ENCODE results near the gene PTGR2. TPM values are rescaled to one million over a fixed set of nuclear protein-coding genes. Genes with fewer than 3 reads are reported as not detected.

The PTGR2 gene
- total RNA-seq, 4 donors from 2014 or later: 6.3 to 12.9 (median 9.0) TPM

DNA sequence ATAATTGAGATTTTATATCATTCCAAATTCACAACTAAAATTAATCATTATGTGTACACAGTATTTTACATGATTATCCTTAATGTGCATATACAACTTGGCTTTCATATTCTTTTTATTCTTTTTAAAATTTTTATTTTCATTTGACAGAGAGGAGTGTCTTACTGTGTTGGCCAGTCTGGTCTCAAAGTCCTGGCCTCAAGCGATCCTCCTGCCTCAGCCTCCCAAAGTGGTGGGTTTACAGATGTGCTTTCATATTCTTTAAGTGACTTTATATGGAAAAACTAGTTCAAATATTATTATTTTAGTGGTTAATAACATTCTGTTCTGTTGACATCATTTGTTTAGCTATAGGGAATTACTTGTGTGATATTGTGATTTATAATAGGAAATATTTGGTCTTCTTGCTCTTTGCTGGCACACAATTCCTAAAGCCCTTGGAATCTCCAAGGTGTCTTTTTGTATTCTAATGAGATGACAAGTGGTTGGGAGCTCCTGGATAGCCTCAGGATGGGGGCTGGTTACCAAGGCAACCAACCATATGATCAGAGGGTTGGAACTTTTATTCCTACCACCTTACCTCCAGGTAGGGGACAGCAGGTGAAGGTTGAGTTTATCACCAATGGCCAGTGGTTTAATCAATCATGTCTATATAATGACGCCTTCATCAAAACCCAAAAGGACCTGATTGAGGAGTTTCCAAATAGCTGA, 19.0 kb downstream of the PTGR2 start:
- no peak for DNase-seq (ENCODE audit: low spot score in 2 of 2)
- Histone ChIP-seq H3K9me3 (no peaks in the 10 kb centered on the region), H3K4me1 (no peaks in the 10 kb centered on the region), H3K36me3 (peaks cover 0 to 20% (median 0%) of the 10 kb centered on the region in 3 donors), H3K27me3 (no peaks in the 10 kb centered on the region), H3K4me3 (no peak overlapping the region), H3K27ac (no peak overlapping the region)
- WGBS, 2 donors: 95 to 100% methylated on average over 2 of the region's 2 CpGs
- no peak for TF ChIP-seq EP300 (IDR thresholded peaks at IDR 0.05)
- TF ChIP-seq, protein P1, sequence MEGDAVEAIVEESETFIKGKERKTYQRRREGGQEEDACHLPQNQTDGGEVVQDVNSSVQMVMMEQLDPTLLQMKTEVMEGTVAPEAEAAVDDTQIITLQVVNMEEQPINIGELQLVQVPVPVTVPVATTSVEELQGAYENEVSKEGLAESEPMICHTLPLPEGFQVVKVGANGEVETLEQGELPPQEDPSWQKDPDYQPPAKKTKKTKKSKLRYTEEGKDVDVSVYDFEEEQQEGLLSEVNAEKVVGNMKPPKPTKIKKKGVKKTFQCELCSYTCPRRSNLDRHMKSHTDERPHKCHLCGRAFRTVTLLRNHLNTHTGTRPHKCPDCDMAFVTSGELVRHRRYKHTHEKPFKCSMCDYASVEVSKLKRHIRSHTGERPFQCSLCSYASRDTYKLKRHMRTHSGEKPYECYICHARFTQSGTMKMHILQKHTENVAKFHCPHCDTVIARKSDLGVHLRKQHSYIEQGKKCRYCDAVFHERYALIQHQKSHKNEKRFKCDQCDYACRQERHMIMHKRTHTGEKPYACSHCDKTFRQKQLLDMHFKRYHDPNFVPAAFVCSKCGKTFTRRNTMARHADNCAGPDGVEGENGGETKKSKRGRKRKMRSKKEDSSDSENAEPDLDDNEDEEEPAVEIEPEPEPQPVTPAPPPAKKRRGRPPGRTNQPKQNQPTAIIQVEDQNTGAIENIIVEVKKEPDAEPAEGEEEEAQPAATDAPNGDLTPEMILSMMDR (IDR thresholded peaks at IDR 0.05): no peak
- no peak for TF ChIP-seq POLR2A (IDR thresholded peaks at IDR 0.05)

DNA sequence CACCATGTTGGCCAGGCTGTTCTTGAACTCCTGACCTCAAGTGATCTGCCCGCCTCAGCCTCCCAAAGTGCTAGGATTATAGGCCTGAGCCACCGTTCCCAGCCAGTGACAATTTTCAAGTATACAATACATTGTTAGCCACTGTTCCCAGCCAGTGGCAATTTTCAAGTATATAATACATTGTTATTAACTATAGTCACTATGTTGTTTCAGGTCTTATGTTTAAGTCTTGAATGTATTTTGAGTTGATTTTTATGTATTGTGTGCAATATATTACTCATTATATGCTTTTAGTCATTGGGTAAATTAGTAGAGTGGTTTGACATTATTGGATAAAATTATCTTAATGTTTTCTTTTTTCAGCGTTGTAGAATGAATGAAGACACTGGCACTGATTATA, 22.0 kb downstream of the PTGR2 start:
- Histone ChIP-seq H3K9me3 (no peaks in the 10 kb centered on the region), H3K27me3 (no peaks in the 10 kb centered on the region), H3K4me3 (no peak overlapping the region), H3K36me3 (peaks cover 0 to 17% (median 0%) of the 10 kb centered on the region in 3 donors), H3K4me1 (no peaks in the 10 kb centered on the region), H3K27ac (no peak overlapping the region)
- TF ChIP-seq, protein P1 (IDR thresholded peaks at IDR 0.05): no peak
- no peak for TF ChIP-seq POLR2A (IDR thresholded peaks at IDR 0.05)
- TF ChIP-seq EP300 (IDR thresholded peaks at IDR 0.05): no peak
- no peak for DNase-seq (ENCODE audit: low spot score in 2 of 2)
- WGBS, 2 donors: 79 to 87% methylated on average over 3 of the region's 3 CpGs

DNA sequence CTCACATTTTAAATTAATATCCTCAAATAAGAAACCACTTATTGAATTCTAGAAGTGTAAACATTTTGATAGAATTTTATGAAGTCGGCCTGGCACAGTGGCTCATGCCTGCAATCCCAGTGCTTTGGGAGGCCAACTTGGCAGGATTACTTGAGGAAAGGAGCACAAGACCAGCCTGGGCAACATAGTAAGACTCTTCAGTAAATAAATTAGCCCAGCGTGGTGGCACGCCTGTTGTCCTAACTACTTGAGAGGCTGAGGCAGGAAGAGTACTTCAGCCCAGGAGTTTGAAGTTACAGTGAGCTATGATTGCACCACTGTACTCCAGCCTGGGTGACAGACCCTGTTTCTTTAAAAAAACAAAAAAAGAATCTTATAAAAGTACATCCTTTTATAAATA, 26.2 kb downstream of the PTGR2 start:
- H3K27ac ChIP-seq: no peak overlapping the region
- H3K4me3 ChIP-seq: no peak overlapping the region
- H3K9me3 ChIP-seq: no peaks in the 10 kb centered on the region
- no peaks in the 10 kb centered on the region for H3K27me3 ChIP-seq
- no peak for TF ChIP-seq EP300 (IDR thresholded peaks at IDR 0.05)
- WGBS, 2 donors: 87 to 90% methylated on average over 3 of the region's 3 CpGs
- H3K36me3 ChIP-seq: peaks cover 0 to 21% (median 0%) of the 10 kb centered on the region in 3 donors
- no peaks in the 10 kb centered on the region for H3K4me1 ChIP-seq
- DNase-seq (ENCODE audit: low spot score in 2 of 2): no peak

DNA sequence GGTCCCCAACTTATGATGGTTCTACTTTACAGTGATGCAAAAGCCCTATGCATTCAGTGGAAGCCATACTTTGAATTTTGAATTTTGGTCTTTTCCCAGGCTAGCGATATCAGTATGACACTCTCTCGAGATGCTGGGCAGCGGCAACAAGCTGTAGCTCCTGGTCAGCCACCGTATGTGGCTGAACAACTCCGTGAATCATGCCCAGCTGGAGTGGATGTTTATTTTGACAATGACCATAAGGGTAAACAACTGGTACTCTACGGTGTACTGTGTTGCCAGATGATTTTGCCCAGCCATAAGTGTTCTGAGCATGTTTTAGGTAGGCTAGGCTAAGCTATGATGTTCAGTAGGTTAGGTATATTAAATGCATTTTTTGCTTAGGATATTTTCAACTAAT, 26.8 kb downstream of the PTGR2 start:
- no peaks in the 10 kb centered on the region for H3K4me1 ChIP-seq
- peaks cover 0 to 21% (median 0%) of the 10 kb centered on the region in 3 donors for H3K36me3 ChIP-seq
- H3K27me3 ChIP-seq: no peaks in the 10 kb centered on the region
- no peak for DNase-seq (ENCODE audit: low spot score in 2 of 2)
- H3K4me3 ChIP-seq: no peak overlapping the region
- 85% methylated on average over 6 of the region's 6 CpGs for WGBS, 2 donors
- no peak for TF ChIP-seq EP300 (IDR thresholded peaks at IDR 0.05)
- no peak for TF ChIP-seq POLR2A (IDR thresholded peaks at IDR 0.05)
- TF ChIP-seq, protein P1 (IDR thresholded peaks at IDR 0.05): no peak
- no peak overlapping the region for H3K27ac ChIP-seq
- no peaks in the 10 kb centered on the region for H3K9me3 ChIP-seq

DNA sequence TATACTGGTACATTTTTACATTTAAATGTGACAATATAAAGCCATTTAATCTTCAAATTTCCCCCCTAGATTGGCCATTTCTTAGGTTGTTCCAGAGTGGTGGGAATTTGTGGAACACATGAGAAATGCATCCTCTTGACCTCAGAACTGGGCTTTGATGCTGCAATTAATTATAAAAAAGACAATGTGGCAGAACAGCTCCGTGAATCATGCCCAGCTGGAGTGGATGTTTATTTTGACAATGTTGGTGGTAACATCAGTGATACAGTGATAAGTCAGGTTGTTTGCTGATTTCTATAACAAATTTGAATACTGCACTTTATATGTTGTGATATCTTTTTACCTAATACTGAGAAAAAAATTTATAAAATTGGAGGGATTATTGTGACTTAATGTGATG, 27.4 kb downstream of the PTGR2 start:
- no peaks in the 10 kb centered on the region for H3K9me3 ChIP-seq
- WGBS, 2 donors: 70 to 74% methylated on average over 1 of the region's 1 CpG
- H3K4me1 ChIP-seq: no peaks in the 10 kb centered on the region

More for the DNA sequence above, 27.4 kb downstream of the PTGR2 start:
- no peak overlapping the region for H3K27ac ChIP-seq
- H3K36me3 ChIP-seq: peaks cover 0 to 21% (median 0%) of the 10 kb centered on the region in 3 donors
- TF ChIP-seq POLR2A (IDR thresholded peaks at IDR 0.05) (no peak), EP300 (IDR thresholded peaks at IDR 0.05) (no peak)
- TF ChIP-seq, protein P1 (IDR thresholded peaks at IDR 0.05): no peak
- DNase-seq (ENCODE audit: low spot score in 2 of 2): no peak
- no peak overlapping the region for H3K4me3 ChIP-seq
- H3K27me3 ChIP-seq: no peaks in the 10 kb centered on the region

Data from tibial nerve (tissue), 4 donors.